Stomach smooth muscle (tissue), 2 donors: ENCODE measurements around the gene PTPRG.
A peak's percentile ranks its signal among the peaks of the same experiment; 100 is the strongest.

Source experiments
- H3K27ac ChIP-seq: one replicate; pipeline ENCODE4 v1.7.0; 2013; ENCODE audit warnings: mild to moderate bottlenecking, low read length, inconsistent platforms
- H3K27me3 ChIP-seq, 2 donors: one replicate each; pipeline ENCODE4 v1.7.0; 2013; ENCODE audit warnings: low read length in 2 of 2; ENCODE audit not compliant: insufficient read depth in 2 of 2, control insufficient read depth in 1 of 2
- H3K36me3 ChIP-seq, 2 donors: one replicate each; pipeline ENCODE4 v1.7.0; 2013; ENCODE audit warnings: low read length in 2 of 2; ENCODE audit not compliant: control insufficient read depth in 2 of 2, insufficient read depth in 2 of 2
- H3K4me1 ChIP-seq: one replicate; pipeline ENCODE4 v1.7.0; 2013; ENCODE audit warnings: low read length; ENCODE audit not compliant: control insufficient read depth, insufficient read depth
- H3K4me3 ChIP-seq, 2 donors: one replicate each; pipeline ENCODE4 v1.7.0; 2013; ENCODE audit warnings: low read length in 2 of 2
- H3K9ac ChIP-seq, 2 donors: one replicate each; pipeline ENCODE4 v1.7.0; 2013; ENCODE audit warnings: low read length in 2 of 2, mild to moderate bottlenecking in 1 of 2
- H3K9me3 ChIP-seq, 2 donors: one replicate each; pipeline ENCODE4 v1.7.0; 2013; ENCODE audit warnings: low read length in 2 of 2; ENCODE audit not compliant: control insufficient read depth in 2 of 2
- donor health status: healthy.
- donor health status: Pancreatic carcinoma.

PTPRG gene

DNA sequence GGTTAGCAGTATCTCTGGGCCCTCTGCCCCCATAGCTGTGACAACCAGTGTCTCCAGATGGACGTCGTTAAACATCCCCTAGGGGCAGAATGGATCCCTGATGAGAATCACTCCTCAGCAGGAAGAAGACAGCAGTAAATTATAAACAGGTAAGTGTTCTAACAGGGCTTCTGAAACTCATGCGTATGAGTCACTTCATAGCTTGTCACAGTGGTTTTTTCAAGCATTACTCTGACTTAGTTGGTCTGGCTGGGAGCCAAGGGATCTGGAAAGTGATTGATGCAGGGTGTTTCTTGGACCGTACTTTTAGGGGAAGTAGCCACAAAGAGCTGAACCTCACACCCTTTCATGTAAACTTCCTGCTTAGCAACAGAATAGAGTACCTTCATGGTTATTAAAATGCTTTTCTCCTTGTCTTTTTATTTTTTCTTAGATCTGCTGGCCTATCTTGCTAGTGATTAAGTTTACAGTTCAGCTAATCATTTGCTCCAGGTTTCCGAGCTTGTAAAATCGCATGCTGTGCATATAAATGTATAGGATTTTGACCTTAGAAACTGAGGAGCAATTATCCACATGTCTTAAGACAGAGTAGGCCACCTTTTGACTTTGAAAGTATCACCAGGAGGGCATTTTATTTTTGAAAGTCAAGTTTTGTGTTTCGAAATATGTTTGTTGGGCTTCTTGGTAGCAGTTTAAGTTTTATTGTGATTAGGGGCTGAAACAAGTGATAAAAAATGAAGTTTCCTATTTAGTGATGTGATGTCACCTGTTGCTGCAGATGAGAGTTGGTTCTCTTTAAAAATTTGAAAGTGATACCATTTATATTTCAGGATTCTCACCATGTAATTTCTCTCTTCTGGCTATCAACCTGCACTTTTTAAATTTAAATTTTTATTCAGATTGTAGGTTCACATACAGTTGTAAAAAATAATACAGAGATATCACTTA, 333.9 kb downstream of the PTPRG start:
- H3K36me3 ChIP-seq = no peaks in the 10 kb centered on the region
- no peaks in the 10 kb centered on the region for H3K4me1 ChIP-seq
- no peak overlapping the region for H3K9ac ChIP-seq
- no peaks in the 10 kb centered on the region for H3K9me3 ChIP-seq
- H3K27me3 ChIP-seq = no peaks in the 10 kb centered on the region
- no peak overlapping the region for H3K4me3 ChIP-seq
- H3K27ac ChIP-seq = no peak overlapping the region

DNA sequence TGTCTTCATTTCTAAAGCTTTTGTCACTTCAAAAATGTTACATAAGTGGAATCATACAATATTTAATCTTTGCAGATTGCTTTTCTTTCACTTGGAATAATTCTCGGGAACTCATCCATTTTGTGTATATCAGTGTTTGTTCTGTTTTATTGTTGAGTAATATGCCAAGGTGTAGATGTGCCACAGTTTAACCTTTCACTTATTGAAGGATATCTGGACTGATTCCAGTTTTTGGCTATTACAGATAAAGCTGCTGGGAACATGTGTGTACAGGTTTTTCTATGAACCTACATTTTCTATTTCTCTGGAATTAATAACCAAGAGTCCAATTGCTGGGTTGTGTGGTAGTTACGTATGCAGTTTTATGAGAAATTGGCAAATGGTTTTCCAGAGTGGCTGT, 334.9 kb downstream of the PTPRG start:
- Histone ChIP-seq H3K9me3 (no peaks in the 10 kb centered on the region), H3K4me1 (no peaks in the 10 kb centered on the region), H3K4me3 (no peak overlapping the region), H3K27me3 (no peaks in the 10 kb centered on the region), H3K36me3 (no peaks in the 10 kb centered on the region), H3K9ac (no peak overlapping the region), H3K27ac (no peak overlapping the region)

DNA sequence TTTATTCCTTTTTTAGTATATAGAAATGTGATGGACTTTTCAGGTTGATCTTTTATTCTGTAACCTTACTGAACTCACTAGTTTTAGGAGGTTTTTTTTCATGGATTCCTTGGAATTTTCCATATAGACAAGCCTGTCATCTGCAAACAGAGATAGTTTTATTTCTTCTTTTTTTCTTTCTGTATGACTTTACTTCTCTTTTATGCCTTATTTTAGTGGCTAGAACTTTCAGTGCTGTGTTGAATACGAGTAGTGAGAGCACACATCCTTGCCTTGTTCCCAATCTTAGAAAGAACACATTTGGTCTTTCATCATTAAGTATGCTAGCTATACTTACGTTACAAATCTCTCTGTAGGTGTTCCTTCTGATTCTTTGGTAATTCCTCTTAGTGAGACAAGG, 336.5 kb downstream of the PTPRG start:
- H3K9ac ChIP-seq = no peak overlapping the region
- no peaks in the 10 kb centered on the region for H3K27me3 ChIP-seq
- no peaks in the 10 kb centered on the region for H3K4me1 ChIP-seq
- no peak overlapping the region for H3K4me3 ChIP-seq
- no peaks in the 10 kb centered on the region for H3K36me3 ChIP-seq
- no peaks in the 10 kb centered on the region for H3K9me3 ChIP-seq
- H3K27ac ChIP-seq = no peak overlapping the region

DNA sequence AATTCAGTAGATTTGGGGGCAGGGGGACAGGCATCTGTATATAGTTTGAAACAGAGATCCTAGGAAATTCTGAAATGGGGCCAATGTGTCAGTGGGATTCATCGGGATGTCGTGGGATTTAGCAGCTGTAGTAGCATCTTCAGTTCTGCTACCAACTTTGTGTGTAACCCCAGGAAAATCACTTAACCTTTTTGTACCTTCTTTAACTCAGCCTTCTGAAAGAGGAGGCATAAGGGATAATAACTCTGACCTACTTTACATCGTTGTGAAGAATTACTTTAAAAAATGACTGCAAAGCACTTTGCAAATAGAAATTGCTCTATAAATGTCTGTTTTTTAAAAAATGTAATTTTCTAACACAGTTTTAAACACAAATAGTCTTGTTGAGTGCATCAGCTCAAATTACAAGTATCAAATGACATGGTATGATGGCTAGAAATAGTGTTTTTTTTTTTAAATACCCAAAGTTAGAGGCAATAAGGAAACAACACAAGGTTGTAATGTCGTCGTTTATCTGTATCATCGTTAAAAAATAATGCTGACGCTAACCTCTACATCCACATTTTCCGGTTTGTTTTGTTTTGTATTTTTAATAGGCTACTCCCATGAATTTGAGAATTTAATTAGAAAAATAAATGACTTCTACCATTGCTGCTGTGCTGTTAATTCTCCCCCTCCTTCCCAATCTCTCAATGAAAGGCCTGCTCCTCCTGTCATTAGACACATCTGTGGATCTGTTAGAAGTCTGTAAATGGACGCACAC, 338.5 kb downstream of the PTPRG start:
- no peak overlapping the region for H3K27ac ChIP-seq
- H3K4me1 ChIP-seq = peaks cover 13% of the 10 kb centered on the region
- no peaks in the 10 kb centered on the region for H3K27me3 ChIP-seq
- H3K4me3 ChIP-seq = no peak overlapping the region
- H3K36me3 ChIP-seq = no peaks in the 10 kb centered on the region
- no peak overlapping the region for H3K9ac ChIP-seq
- H3K9me3 ChIP-seq = no peaks in the 10 kb centered on the region

GRCh38 chr3:61901496-61901895, 340.1 kb downstream of the PTPRG start:
- Histone ChIP-seq H3K27me3 (no peaks in the 10 kb centered on the region), H3K9ac (no peak overlapping the region), H3K4me3 (no peak overlapping the region), H3K36me3 (no peaks in the 10 kb centered on the region), H3K27ac (no peak overlapping the region), H3K4me1 (peaks cover 15% of the 10 kb centered on the region), H3K9me3 (no peaks in the 10 kb centered on the region)

GRCh38 chr3:61901986-61902385, 340.6 kb downstream of the PTPRG start:
- Histone ChIP-seq H3K9me3 (no peaks in the 10 kb centered on the region), H3K9ac (no peak overlapping the region), H3K4me3 (no peak overlapping the region), H3K36me3 (no peaks in the 10 kb centered on the region), H3K27ac (no peak overlapping the region), H3K27me3 (no peaks in the 10 kb centered on the region), H3K4me1 (peaks cover 15% of the 10 kb centered on the region)

- H3K27ac ChIP-seq = no peak overlapping the region
- no peak overlapping the region for H3K4me3 ChIP-seq
- peaks cover 15% of the 10 kb centered on the region for H3K4me1 ChIP-seq
- no peaks in the 10 kb centered on the region for H3K36me3 ChIP-seq
- no peaks in the 10 kb centered on the region for H3K27me3 ChIP-seq
- H3K9me3 ChIP-seq = no peaks in the 10 kb centered on the region
- no peak overlapping the region for H3K9ac ChIP-seq
These were observed 341.7 kb downstream of the PTPRG start for GRCh38 chr3:61903074-61903473.

- peak overlapping the region; percentile 70 for H3K27ac ChIP-seq
- H3K9me3 ChIP-seq = no peaks in the 10 kb centered on the region
- H3K4me3 ChIP-seq = no peak overlapping the region
- no peaks in the 10 kb centered on the region for H3K36me3 ChIP-seq
- H3K27me3 ChIP-seq = no peaks in the 10 kb centered on the region
- peak overlapping the region; percentile 11 to 58 for H3K9ac ChIP-seq
- peaks cover 15% of the 10 kb centered on the region for H3K4me1 ChIP-seq
These were observed 342.7 kb downstream of the PTPRG start for GRCh38 chr3:61903931-61904657.

DNA sequence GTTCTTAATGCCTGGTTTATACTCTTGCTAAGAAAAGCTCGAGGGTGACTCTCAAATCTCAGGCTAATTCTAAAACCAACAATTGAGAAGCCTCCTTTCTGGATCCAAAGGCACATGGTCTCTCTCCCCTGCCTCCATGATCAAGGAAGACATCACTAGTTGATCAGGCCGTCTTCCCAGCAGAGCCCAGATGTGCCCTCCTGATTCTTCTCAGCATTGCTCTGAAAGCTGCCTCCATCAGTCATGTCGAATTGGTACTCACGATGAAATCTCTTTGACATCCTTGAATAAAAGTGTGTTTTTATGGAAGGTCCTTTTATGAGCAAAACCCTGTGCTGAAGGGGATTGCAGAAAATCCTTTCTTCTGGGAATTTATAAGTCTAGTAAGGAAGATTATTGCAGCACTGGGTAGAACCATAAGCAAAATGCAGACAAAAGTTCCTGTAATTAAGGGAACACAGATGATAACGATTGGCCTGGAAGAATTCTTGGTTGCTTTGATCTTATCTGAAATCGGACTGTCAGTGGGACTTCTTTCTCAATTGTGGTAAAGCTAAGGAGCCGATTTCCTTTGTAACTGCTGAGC, 345.9 kb downstream of the PTPRG start:
- Histone ChIP-seq H3K36me3 (no peaks in the 10 kb centered on the region), H3K9me3 (no peaks in the 10 kb centered on the region), H3K27me3 (no peaks in the 10 kb centered on the region), H3K9ac (no peak overlapping the region), H3K4me1 (peaks cover 15% of the 10 kb centered on the region), H3K4me3 (no peak overlapping the region), H3K27ac (no peak overlapping the region)

- no peak overlapping the region for H3K9ac ChIP-seq
- no peak overlapping the region for H3K27ac ChIP-seq
- H3K27me3 ChIP-seq = no peaks in the 10 kb centered on the region
- no peaks in the 10 kb centered on the region for H3K36me3 ChIP-seq
- H3K9me3 ChIP-seq = no peaks in the 10 kb centered on the region
- peaks cover 15% of the 10 kb centered on the region for H3K4me1 ChIP-seq
- H3K4me3 ChIP-seq = no peak overlapping the region
These were observed 347.0 kb downstream of the PTPRG start for GRCh38 chr3:61908382-61908781.
